ENCODE results near the gene FBXO31. TPM values are rescaled to one million over a fixed set of nuclear protein-coding genes. Genes with fewer than 3 reads are reported as not detected.
"Not testable (repeated sequence)": the region's sequence is repeated elsewhere in the genome, so short reads cannot be mapped to it uniquely, and the experiment has no call there.

FBXO31 gene
- total RNA-seq, 1 experiment from 2014 or later = 7.4 TPM

DNA sequence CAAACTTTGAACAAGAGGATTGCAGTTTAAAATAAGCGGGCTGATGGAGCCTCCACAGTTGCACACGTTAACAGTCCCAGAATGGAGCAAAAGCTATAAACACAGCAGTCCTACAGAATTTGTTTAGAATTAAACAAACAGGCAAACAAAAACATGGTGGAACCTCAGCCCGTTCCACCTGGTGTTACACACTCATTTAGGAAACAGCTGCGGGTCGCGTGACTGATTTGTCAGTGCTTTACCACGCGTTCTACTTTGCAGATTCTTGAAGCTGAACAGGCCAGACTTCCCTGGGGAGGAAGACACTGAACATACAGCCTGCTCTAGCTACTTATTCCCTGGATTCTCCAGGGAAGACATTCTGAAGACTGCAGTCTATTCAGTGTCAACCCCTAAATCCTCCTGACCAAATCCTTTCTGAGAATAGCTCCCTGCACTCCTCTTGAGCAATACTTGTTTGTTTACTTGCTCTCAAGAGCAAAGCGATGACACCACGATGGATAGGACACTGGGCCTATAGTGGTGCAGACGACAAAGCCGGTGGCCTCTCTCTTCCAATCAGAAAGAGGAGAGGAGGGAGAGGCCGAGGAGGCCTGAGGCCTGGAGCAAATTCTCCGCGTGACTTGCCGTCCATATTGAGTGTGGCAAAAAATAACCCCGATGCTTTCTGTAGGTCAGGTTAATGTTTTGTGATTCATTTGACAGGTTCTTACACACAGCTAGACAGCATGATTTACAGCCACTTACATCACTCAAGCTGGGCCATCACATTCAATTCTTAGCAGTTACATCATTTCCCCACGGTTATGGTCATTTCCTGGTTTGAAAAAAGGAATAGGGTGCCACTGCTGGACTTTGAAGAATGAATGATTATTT lies 4.6 kb upstream of the FBXO31 start:
- DNase-seq (ENCODE audit: low spot score) = peak; percentile 100

DNA sequence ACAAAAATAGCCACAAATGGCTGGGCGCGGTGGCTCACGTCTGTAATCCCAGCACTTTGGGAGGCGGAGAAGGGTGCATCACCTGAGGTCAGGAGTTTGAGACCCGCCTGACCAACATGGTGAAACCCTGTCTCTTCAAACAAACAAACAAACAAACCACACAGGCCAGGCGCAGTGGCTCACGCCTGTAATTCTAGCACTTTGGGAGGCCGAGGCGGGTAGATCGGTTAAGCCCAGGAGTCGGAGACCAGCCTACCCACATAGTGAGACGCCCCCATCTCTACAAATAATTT lies 1.2 kb upstream of the FBXO31 start:
- DNase-seq (ENCODE audit: low spot score) = not testable (repeated sequence)

DNA sequence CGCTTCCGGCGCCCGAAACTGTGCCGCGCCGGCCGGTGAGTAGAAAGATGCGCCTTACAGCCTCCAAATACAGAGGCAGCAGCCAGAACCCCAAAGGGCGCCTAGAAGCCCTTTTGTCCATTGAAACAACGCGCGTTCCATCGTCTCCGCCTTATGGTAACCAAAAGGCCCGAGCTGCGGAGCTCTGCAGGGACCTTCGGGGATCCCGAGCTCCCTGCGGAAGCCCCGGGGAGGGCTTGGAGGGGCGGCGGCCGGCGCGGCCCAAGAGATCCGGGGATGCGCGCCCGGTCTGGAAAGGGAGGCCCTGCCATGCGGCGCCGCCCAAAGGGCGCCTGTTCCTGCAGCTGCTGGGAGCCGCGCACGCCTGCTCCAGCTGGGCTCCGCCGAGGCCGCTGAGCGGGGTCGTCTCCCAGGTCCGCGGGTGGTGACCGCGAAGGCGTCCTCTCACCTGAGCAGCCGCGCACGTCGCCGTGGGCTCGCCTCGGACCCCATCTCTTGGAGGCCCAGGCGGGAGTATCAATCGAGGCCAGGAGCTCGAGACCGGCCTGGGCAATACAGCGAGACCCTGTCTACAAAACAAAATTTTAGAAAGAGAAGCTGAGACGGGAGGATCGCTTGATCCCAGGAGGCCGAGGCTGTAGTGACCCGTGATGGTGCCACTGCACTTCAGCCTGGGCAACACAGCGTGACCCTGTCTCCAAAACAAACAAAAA lies 742 bp upstream of the FBXO31 start:
- DNase-seq (ENCODE audit: low spot score) = no peak

DNA sequence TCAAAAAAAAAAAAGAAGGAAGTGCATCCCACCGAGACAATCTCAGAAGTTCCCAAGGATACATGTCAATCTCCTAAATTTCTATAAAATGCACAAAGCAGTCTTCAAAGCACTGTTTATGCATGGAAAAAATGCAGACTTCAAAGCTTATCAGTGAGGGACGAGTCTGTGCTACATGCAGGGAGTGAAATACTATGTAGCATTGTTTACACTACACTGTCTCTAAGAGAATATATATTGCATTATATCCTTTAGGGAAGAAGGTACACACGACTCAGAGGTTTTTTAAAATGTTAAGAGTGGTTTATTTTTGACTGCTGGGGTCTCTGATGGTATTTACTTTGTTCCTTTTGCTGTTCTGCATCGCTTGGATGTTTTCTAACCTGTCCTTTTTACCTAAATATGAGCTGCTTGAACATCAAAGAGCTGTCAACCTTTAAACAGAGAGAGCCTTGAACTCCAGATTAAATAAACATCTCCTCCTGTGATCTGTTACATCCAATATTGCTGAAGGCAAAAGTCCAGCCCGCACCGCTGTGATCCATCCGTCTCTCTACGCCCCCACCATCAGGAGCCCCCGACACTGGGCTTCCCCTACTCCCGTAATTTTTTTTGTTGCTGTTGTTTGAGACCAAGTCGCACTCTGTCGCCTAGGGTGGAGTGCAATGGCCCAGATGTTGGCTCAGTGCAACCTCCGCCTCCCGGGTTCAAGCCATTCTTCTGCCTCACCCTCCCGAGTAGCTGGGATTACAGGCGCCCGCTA lies 1.4 kb downstream of the FBXO31 start:
- DNase-seq (ENCODE audit: low spot score) = no peak

DNA sequence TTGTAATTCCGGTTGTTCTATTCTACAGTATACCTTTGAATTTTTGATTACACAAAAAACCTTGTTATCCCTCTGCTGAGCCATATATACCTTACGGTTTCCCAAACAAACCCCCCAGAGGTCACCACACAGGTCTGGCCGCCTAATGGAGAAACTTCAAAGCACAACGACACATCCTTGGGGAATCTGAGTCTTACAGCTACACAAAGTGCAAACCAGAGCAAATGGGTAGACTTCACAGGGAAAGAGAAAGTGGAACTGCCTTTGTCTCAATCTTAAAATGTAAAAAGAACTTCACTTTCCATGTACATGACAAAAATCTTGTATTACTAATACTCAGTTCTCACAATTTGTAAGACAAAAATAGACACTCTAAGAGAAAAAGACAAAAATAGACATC lies 2.7 kb downstream of the FBXO31 start:
- DNase-seq (ENCODE audit: low spot score) = no peak

DNA sequence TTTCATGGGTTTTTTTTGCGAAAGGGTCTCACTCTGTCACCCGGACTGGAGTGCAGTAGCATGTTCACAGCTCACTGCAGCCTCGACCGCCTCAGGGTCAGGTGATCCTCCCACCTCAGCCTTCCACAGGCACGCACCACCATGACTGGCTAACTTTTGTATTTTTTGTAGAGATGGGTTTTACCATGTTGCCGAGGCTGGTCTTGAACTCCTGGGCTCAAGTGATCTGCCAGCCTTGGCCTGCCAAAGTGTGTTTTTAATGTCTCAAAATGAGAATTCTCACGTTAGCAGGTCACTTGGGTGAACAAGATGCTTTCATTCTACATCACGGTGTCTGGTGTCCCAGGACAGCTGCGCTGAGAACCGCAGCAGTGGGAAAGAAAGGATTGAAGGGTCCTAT lies 3.2 kb downstream of the FBXO31 start:
- DNase-seq (ENCODE audit: low spot score) = no peak

DNA sequence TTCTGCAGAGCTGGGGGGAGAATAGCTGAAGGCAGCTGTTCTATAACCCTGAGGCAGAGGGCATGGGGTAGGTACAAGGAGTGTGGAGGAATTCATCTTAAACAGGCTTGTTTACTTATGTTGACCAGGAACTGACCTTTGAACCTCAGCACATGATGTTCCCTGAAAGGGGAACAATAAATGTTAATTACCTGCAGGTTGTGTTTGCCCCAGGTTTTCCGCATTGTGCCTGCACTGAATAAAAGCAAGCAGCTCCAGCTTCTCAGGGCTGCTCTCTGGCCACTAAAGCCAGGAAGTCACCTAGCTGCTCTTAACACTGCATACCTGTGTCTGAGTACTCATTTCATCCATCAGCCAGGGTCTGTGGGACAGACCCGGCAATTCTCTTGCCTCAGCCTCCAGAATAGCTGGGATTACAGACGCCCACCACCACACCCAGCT lies 4.2 kb downstream of the FBXO31 start:
- DNase-seq (ENCODE audit: low spot score) = not testable (repeated sequence)

DNA sequence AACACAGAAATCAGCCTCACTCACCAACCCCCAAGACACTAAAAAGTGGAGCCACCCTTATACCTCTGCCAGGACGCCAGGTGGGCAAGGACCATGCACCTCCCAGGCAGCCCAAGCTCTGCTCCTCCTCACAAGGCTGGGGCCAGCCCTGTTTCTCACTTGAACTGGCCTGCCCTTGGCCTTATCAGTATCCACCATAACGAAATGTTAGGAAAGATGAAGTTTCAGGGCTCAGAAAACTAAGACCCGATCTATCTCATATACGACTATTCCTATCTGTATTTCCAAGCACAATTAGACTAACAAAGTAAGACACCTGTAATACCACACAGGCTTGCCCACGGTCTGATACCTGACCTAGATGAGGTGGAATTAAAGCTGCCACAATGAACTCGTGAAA lies 6.9 kb downstream of the FBXO31 start:
- no peak for DNase-seq (ENCODE audit: low spot score)

DNA sequence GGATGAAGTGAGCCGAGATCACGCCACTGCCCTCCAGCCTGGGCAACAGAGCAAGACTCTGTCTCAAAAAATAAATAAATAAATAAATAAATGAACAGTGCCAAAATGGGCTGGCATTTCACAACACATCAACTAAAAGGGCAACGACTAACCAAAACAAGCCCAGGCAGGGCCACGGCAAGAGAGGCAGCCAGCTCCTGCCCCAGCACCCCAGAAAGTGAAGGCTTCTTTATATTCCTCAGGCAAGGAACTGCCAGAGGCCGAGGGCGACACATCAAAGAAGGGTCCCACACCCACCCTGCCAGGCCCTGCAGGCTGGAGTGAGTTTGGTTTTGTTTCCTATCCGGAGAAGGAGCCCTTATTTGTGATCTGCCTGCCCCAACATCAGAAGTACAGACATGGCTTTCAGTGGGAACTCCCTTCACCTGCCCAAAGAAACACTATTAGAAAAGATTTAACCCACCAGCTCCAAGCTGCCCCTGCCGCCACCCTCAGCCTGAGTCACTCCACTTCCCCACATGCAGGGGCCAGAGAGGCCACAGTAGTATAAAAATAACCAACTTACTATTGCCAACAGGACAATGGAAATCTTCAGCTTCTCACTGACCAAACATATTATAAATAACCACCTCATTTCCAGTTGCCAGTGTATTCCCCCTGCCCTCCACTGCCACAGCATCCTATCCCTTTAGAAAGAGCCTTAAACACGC lies 8.0 kb downstream of the FBXO31 start:
- no peak for DNase-seq (ENCODE audit: low spot score)

DNA sequence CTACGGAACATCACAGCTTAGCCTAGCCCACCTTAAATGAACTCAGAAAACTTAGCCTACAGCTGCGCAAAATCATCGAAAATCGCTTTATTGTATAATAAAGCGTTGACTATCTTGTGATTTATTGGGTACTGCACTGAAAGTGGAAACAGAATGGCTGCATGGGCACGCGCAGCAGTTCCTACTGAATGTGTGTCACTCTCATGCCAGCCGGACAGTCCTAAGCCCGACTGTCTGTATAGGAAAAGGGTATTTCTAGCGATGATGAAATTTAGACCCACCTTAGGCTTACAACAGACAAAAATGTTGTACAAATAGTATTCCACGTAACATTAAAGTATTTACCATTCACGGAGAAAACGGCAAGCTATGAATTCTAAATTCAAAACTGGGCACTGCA lies 9.3 kb downstream of the FBXO31 start:
- no peak for DNase-seq (ENCODE audit: low spot score)

DNA sequence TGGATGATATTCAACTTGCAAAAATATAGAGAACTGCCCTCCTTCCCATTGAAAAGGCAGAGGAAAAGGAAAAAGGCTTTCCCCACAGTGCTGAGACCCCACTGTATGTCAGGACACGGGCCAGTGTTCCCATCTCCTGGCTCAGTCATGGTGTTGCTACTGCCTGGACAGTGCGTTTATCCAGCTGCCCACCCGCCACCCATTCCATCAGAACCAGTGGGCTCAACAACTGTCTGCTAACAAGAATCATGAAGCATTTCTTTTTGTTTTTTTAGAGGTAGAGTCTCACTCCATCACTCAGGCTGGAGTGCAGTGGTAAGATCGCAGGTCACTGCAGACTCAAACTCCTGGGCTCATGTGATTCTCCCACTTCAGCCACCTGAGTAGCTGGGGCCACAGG lies 11.3 kb downstream of the FBXO31 start:
- DNase-seq (ENCODE audit: low spot score) = no peak

DNA sequence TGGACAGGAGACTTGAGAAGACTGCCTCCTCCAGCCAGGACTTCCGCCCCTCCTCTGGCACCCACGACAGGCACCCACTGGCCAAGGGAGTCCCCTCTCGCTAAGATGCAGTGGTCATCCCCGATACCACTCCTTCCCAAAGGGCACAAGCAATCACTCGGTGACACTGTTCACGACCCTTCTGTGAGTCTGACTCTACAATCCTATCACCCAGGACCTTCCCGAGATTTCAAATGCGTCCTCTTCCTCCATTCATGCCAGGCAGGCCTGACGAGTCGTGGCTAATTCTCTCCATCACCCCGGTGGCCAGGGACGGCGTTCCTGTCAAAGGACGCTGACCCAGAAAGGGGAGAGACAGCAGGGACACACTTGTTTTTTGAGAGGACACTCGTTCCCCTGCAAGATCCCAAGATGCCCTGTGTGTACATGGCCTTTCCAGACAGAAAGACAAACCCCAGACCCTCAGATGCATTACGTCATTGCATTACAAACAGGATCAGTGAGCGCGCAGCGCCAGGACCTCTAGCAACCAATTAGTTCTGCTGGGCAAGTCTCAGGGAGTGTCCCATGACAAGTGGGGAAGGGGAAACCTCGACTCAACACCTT lies 12.2 kb downstream of the FBXO31 start:
- DNase-seq (ENCODE audit: low spot score) = no peak

DNA sequence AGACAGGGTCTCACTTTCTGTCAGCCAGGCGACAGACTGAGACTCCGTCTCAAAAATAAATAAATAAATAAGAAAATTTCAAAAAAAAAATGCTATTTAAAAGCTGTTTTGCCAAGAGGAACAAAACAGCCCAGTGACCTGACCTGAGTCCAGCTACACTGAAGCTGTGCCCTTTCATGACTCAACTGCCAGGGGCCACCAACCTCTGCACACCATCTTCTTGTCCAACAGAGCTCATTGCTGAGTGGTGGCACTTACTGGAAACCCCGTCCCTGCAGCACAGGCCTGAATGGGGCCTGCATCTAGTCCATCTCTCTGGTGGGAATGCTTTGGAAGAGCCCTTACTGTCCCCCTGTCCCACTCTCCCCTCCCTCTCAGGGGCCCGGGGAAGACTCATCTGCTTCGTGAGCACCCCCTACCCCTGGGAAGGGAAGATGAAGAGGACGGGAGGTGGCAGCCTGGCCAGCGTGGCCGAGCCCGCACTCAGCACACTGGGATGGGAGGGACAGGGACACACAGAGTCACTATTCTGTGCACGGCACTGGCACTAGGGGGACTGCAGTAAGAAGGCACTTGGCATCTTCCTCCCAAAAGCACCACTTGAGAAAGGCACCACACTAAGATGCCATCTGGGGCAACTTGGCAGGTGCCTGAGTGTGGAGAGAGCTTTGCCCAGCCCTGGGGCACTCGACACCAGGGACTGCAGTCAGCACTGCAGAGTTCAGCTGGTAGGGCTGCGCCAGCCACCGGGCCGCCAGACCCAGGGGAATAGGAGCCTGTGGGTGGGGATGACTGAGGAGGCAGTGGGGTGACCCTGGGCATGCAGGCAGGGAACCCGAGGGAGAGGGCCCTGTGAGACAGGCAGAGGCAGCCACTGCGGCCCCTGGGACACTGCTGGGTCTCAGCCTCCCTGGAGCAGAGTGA lies 13.5 kb downstream of the FBXO31 start:
- DNase-seq (ENCODE audit: low spot score) = no peak

DNA sequence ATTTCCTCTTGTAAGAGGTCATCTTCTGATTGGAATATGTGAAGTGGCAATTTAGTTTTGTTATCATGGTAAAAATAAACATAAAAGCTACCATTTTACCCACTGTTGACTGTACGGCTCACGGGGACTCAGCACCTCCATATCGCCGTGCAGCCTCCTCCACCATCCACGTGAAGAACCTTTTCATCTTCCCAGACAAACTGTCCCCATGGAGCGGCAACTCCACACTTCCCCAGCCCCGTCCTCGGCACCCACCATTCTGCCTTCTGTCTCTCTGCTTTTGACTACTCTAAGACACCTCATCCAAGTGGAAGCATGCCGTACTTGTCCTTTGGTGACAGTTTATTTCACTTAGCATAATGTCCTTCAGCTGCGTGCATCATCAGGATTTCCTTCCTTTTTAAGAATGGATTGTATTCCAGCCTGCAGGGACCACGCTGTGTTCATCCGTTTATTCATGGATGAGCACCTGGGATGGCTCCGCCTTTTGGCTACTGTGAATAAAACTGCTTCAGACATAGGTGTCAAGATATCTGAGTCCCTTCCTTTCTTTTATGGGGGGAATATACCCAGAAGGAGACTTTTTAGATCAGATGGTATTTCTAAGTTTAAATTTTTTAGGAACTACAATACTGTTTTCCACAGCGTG lies 14.3 kb downstream of the FBXO31 start:
- no peak for DNase-seq (ENCODE audit: low spot score)

DNA sequence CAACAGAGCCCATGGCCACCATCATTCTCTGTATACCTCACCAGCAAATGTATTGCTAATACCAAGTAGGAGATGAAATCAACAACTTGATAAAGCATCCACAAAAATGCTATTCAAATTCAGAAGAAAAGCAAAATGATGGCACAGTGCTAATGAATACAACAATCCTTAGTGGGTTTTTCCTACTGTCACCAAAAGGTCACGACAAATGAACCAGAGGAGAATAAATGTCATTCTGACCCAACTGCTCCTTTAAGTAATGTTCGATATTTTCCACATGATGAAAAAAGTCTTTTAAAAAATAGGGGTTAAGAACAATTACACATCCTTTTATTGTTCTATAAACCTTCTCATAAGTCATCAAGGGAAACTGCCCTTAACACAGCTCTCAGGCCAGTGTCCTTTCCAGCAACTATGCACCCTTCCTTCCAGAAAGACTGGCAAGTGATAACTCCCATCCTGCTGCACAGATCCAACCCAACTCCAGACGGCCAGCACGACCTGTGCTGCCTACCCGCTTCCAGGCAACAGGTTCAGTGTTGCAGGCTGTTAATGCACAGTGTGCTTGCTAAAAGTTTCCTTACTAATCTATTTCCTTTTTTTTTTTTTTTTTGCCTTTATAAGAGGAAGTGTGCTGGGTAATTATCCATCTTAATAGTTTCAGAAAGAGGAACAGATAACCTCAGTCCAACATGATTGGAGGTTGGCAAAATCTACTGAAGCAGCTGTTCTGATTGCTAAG lies 15.4 kb downstream of the FBXO31 start:
- no peak for DNase-seq (ENCODE audit: low spot score)

DNA sequence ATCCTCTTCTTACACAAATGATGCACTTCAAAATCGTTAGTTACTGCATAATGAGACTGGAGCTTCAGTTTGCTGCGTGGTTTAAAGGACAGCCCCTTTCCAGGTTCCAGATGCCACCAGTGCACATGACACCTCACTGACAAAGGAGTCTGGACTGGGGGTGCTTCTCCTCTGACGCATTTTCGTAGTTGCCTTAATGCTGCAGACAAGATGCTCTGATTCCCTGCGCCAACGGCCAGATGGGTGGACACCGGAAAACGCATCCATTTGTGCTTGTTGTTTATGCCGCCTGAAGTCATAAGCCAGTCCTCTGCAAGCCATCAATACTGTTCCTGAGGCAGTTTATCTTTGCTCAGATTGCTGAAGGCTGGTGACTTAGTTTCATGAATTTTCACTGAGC lies 16.0 kb downstream of the FBXO31 start:
- no peak for DNase-seq (ENCODE audit: low spot score)

DNA sequence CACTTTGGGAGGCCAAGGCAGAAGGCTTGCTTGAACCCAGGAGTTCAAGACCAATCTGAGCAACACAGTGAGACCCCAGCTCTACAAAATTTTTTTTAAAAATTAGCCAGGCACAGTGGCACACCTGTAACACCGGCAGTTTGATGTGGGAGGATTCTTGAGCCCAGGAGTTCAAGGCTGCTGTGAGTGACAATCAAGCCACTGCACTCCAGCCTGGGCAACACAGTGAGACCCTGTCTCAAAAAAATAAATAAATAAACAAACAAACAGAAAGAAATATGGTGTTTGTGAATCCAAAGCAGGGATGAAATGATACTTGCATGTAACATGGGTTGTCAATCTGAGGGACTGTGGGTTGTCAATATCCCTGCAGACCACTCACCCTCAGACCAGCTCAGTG lies 16.6 kb downstream of the FBXO31 start:
- DNase-seq (ENCODE audit: low spot score) = no peak

DNA sequence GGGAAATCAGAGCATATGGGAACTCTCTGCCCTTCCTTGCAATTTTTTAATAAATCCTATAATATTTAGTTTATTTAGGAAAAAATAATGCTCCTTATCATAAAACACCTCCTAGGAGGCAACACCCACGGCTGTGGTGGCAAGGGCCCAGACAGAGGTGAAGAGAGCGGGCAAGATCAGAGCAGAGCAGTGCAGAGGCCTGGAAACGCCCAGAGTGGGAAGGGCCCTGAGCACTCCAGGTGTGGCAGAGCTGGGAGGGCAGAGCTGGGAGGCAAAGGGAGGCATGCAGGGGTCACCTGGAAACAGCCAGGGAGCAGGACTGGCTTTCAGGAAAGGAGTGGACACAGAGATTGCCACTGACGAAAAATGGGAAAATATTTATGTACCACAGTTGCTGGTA lies 17.3 kb downstream of the FBXO31 start:
- DNase-seq (ENCODE audit: low spot score) = no peak

DNA sequence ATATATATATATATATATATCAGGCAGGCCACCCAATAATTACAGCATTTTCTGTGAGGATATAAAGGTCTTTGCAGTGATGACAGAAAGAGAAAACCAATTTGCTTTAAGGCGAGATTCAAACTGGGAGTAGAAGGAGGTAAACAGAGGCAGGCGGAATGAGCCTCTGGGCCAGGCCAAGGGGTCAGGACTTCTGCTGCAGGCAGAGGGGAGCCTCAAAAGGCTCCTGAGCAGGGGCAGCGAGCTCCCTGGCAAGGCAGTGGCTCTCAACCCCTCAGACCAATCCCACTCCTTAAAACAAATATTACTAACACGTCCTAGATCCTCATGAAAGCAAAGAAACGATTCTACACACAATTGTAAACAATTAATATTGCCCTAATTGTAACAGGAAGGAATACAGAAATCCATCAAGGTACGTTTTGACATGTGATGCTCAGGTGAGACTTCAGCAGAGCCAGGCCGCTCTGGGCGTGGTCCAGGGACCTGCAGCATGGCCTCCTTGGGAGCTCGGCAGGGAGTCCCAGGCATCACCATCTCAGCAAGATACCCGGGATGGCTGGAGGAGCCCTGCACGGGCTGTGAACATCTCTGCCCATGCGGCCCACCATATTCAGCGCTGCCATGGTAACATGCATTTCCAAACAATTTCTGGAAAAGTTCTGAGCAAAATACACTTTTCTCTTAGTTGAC lies 18.4 kb downstream of the FBXO31 start:
- DNase-seq (ENCODE audit: low spot score) = no peak

All from H4 (cell line).